BJ (cell line): ENCODE data around the gene RGS9. TPM values are rescaled to one million over a fixed set of nuclear protein-coding genes. Genes with fewer than 3 reads are reported as not detected.

Experiments
- CTCF ChIA-PET: fragments of 350-600 bp; formaldehyde crosslinking; extraction: SDS; loops from one replicate; lab custom pipeline; 2021; ENCODE audit warnings: antibody characterized with exemption, inconsistent platforms; lab: Yijun Ruan, JAX
- POLR2A ChIA-PET: fragments of 300-600 bp; sonication (Branson Sonifier 250); formaldehyde crosslinking; extraction: SDS; loops from one replicate; lab custom pipeline; 2021; ENCODE audit warnings: antibody characterized with exemption; lab: Charles Lee
- DNase-seq: peaks from one replicate; pipeline ENCODE4 v3.0.0-alpha.2; 2011; ENCODE audit warnings: low read depth
- H3K27me3 ChIP-seq: 2 replicates; pipeline ENCODE4 v1.6.0; 2011; ENCODE audit warnings: low read length; ENCODE audit not compliant: control insufficient read depth, insufficient read depth
- H3K36me3 ChIP-seq: 2 replicates; pipeline ENCODE4 v1.5.1; 2011; ENCODE audit warnings: low read length; ENCODE audit not compliant: control insufficient read depth, insufficient read depth
- H3K4me3 ChIP-seq: 2 replicates; pipeline ENCODE4 v1.5.1; 2011; ENCODE audit warnings: low read depth, mild to moderate bottlenecking, control low read depth, low read length
- polyA plus RNA-seq: library from polyadenylated mRNA; depleted of rRNA; stranded (reverse); fragments of >200 nt; gene quantifications from 2 replicates; pipeline ENCODE4 v1.2.3, GENCODE V29; 2011
- TF ChIP-seq, protein P1 (sequence below): IDR thresholded peaks from 2 replicates; pipeline ENCODE4 v1.5.1; 2011; ENCODE audit warnings: low read depth, mild to moderate bottlenecking, control low read depth, inconsistent platforms, low read length, moderate library complexity; ENCODE audit not compliant: insufficient read depth

Gene RGS9
- polyA plus RNA-seq, 1 experiment, result 1.6 TPM

DNA sequence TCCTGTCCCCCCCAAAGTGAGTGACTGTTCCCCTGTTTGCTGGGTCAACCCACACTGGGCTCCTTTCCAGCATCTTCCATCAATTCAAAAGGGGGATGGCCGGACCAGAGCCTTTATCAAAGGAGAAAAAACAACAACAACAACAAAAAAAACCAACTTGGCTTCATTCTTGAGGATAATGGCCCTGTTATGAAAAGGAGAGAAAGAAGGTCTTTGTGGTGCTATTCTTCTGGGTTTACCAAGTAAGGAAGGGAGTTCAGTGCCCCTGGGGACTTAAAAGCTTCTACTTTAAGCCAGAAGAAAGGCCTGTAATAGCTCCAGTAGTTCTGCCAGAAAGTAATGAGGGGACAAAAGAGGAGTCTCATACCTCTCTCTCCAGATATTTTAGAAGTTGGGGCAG lies 71.5 kb downstream of the RGS9 start:
- Histone ChIP-seq H3K27me3 (peaks cover 13% of the 10 kb centered on the region), H3K36me3 (no peaks in the 10 kb centered on the region), H3K4me3 (no peak overlapping the region)
- DNase-seq, result no peak
- CTCF ChIA-PET, result interaction anchor here (1.3 to 1.4 kb wide), 2 partner anchors 11 to 289 kb away, joined by 4 to 5 read pairs; partner anchors contain the start of gene LRRC37A3
- TF ChIP-seq, protein P1, sequence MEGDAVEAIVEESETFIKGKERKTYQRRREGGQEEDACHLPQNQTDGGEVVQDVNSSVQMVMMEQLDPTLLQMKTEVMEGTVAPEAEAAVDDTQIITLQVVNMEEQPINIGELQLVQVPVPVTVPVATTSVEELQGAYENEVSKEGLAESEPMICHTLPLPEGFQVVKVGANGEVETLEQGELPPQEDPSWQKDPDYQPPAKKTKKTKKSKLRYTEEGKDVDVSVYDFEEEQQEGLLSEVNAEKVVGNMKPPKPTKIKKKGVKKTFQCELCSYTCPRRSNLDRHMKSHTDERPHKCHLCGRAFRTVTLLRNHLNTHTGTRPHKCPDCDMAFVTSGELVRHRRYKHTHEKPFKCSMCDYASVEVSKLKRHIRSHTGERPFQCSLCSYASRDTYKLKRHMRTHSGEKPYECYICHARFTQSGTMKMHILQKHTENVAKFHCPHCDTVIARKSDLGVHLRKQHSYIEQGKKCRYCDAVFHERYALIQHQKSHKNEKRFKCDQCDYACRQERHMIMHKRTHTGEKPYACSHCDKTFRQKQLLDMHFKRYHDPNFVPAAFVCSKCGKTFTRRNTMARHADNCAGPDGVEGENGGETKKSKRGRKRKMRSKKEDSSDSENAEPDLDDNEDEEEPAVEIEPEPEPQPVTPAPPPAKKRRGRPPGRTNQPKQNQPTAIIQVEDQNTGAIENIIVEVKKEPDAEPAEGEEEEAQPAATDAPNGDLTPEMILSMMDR, result no peak
- POLR2A ChIA-PET, result no interaction called here

DNA sequence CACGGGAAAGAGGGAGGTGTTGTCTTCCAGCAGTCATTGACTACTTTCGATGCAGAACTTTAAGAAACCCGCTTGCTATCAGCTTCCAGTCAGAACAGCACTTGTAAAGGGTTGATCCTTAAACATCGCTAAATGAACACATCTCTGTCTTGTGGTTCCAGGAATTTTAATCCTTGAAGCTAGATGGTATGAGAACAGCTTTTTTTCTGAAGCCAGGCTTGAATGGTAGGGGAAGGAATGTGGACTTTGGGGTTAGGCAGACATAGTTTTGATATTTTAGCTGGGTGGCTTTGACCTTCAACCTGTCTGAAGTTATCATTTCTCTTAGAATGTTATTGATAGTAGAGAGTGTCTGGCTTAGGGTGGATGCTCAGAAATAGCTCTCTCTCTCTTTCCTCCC lies 81.1 kb downstream of the RGS9 start:
- CTCF ChIA-PET, result interaction anchor here (0.6 to 2.2 kb wide), 5 partner anchors 11 to 949 kb away, joined by 3 to 8 read pairs (median 4); no protein-coding TSS in a partner anchor
- POLR2A ChIA-PET, result no interaction called here
- H3K27me3 ChIP-seq, result peaks cover 22% of the 10 kb centered on the region
- no peaks in the 10 kb centered on the region for H3K36me3 ChIP-seq
- no peak for DNase-seq
- TF ChIP-seq, protein P1, result no peak
- H3K4me3 ChIP-seq, result no peak overlapping the region

DNA sequence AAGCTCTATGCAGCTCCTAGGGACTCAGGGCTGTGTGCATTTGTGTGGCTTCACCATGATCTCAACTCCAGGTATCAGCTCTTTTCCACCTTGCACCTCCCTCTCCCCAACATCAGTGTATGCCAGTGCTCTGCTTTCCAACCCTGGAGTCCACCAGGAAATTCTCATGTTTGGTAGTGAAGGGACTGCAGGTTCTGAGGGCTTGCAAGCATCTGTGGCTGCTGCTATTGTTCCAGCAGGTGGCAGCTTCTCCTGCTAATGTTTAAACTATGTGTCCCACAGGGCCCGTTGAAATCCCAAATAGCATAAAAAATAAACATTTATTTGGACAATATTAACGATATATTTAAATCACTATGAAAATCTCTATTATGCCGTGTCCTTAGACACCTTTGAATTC lies 82.0 kb downstream of the RGS9 start:
- ChIA-PET POLR2A (no interaction called here), CTCF (interaction anchor here (0.9 to 2.6 kb wide), 6 partner anchors 10 to 948 kb away, joined by 3 to 9 read pairs (median 4); no protein-coding TSS in a partner anchor)
- no peak for DNase-seq
- Histone ChIP-seq H3K4me3 (no peak overlapping the region), H3K36me3 (no peaks in the 10 kb centered on the region), H3K27me3 (peaks cover 24% of the 10 kb centered on the region)
- TF ChIP-seq, protein P1, result peak; percentile 30; the same call in 1 of the 2 replicates

DNA sequence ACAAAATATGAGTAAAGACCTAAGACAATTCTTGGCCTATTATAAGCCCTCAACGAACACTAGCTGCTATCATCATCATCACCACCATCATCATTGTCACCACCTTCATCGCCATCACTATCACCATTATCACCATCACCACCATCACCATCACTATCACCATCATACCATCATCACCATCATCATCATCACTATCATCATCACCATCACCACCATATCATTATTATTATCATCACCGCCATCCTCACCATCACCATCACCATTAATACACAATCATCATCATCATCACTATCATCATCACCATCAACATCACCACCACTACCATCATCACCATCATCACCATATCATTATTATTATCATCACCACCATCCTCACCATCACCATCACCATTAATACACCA lies 82.5 kb downstream of the RGS9 start:
- POLR2A ChIA-PET, result no interaction called here
- DNase-seq, result no peak
- no peaks in the 10 kb centered on the region for H3K36me3 ChIP-seq
- no peak overlapping the region for H3K4me3 ChIP-seq
- TF ChIP-seq, protein P1, result no peak
- CTCF ChIA-PET, result interaction anchor here (0.6 to 2.6 kb wide), 5 partner anchors 10 to 501 kb away, joined by 3 to 9 read pairs (median 5); no protein-coding TSS in a partner anchor
- H3K27me3 ChIP-seq, result peaks cover 25% of the 10 kb centered on the region

DNA sequence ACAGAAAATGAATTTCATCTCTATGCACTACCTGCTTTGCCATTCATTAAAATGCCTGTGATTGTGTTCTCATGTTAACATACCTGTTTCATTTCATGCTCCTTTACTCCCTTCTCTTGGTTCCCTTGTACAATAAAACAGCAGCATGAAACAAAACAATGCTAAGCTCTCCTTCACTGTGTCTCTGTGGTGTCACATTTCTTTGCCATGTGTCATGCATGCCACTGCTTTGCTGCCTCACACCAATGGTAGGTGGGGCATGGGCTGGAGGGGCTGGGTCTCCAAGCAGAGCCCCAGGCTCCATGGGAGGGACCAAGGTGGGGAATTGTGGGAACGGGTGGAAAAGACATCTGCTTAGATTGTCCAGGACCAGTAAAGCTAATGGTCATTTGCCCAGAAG lies 83.6 kb downstream of the RGS9 start:
- Histone ChIP-seq H3K27me3 (peaks cover 23% of the 10 kb centered on the region), H3K4me3 (no peak overlapping the region), H3K36me3 (no peaks in the 10 kb centered on the region)
- CTCF ChIA-PET, result interaction anchor here (2.6 kb wide), 1 partner anchor 11 kb away, joined by 9 read pairs; no protein-coding TSS in a partner anchor
- POLR2A ChIA-PET, result no interaction called here
- TF ChIP-seq, protein P1, result no peak
- DNase-seq, result no peak
